ENCODE data around the gene EPHA8. TPM values are rescaled to one million over a fixed set of nuclear protein-coding genes. Genes with fewer than 3 reads are reported as not detected.

The EPHA8 gene
- polyA plus RNA-seq, 1 of the 3 experiments (the other 2 are of a cell fraction): 0.02 TPM

DNA sequence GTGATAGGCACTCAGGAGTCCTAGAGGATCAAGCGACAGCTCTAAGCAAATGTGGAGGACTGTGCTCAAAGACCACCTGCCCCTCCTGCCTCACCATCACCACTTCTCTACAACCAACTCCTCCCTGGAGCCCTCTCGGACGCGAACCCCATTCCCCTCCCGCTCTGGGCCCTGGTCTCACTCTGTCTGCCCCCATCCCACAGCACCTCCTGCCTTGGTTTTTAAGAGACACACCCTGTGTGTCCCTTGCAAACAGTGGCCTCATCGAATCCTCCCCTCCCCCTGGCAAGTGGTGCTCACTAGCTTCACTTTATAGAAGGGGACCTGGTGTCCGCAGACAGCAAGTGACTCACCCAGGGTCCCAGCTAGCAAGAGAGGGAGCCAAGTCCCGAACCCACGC is 28.8 kb downstream of the EPHA8 start:
- CTCF ChIA-PET: interaction anchor here (0.9 to 2.7 kb wide), 4 partner anchors 11 to 64 kb away, joined by 3 to 9 read pairs (median 3); no protein-coding TSS in a partner anchor
- no peaks in the 10 kb centered on the region for H4K20me1 ChIP-seq (ENCODE audit: insufficient read depth)
- H3K4me1 ChIP-seq (ENCODE audit: control insufficient read depth in 1 of 2, insufficient read depth in 2 of 2, low read depth in 1 of 2, low read length in 1 of 2): peaks cover 0 to 6% of the 10 kb centered on the region in 2 experiments; a peak in 1 of 4 replicates
- no peaks in the 10 kb centered on the region for H3F3A ChIP-seq (replicated peaks; ENCODE audit: insufficient read depth)
- DNase-seq: no peak
- WGBS (ENCODE audit: low lambda C conversion rate): 75% methylated on average over 9 of the region's 9 CpGs
- no peaks in the 10 kb centered on the region for H3K9me2 ChIP-seq
- TF ChIP-seq RFX5 (IDR thresholded peaks at IDR 0.05; ENCODE audit: low read length) (no peak), SIN3A (IDR thresholded peaks at IDR 0.05; ENCODE audit: borderline replicate concordance, low read depth, low read length) (no peak), NRF1 (IDR thresholded peaks at IDR 0.05; ENCODE audit: low read depth, low read length) (no peak), POLR2AphosphoS5 (IDR thresholded peaks at IDR 0.05; ENCODE audit: low read depth, low read length) (no peak), JUND (IDR thresholded peaks at IDR 0.05) (no peak), ZBTB33 (IDR thresholded peaks at IDR 0.05; ENCODE audit: borderline replicate concordance, low read depth) (no peak), RCOR1 (IDR thresholded peaks at IDR 0.05; ENCODE audit: low read length) (no peak), SMC3 (IDR thresholded peaks at IDR 0.05; ENCODE audit: low read depth, low read length) (no peak), TEAD4 (IDR thresholded peaks at IDR 0.05; ENCODE audit: borderline replicate concordance, insufficient read depth) (no peak), YY1 (IDR thresholded peaks at IDR 0.05; ENCODE audit: low read depth) (no peak), ELF1 (IDR thresholded peaks at IDR 0.05) (no peak), TAF1 (IDR thresholded peaks at IDR 0.05; ENCODE audit: borderline replicate concordance, low read depth, low read length) (no peak), EZH2phosphoT487 (IDR thresholded peaks at IDR 0.05; ENCODE audit: borderline replicate concordance, low read depth) (no peak), EP300 (IDR thresholded peaks at IDR 0.05; ENCODE audit: borderline replicate concordance in 1 of 2, low read depth in 1 of 2, low read length in 1 of 2) (no peak)
- TF ChIP-seq, protein P1, sequence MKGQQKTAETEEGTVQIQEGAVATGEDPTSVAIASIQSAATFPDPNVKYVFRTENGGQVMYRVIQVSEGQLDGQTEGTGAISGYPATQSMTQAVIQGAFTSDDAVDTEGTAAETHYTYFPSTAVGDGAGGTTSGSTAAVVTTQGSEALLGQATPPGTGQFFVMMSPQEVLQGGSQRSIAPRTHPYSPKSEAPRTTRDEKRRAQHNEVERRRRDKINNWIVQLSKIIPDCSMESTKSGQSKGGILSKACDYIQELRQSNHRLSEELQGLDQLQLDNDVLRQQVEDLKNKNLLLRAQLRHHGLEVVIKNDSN (IDR thresholded peaks at IDR 0.05; ENCODE audit: borderline replicate concordance, low read depth): no peak
- TF ChIP-seq, protein P2, sequence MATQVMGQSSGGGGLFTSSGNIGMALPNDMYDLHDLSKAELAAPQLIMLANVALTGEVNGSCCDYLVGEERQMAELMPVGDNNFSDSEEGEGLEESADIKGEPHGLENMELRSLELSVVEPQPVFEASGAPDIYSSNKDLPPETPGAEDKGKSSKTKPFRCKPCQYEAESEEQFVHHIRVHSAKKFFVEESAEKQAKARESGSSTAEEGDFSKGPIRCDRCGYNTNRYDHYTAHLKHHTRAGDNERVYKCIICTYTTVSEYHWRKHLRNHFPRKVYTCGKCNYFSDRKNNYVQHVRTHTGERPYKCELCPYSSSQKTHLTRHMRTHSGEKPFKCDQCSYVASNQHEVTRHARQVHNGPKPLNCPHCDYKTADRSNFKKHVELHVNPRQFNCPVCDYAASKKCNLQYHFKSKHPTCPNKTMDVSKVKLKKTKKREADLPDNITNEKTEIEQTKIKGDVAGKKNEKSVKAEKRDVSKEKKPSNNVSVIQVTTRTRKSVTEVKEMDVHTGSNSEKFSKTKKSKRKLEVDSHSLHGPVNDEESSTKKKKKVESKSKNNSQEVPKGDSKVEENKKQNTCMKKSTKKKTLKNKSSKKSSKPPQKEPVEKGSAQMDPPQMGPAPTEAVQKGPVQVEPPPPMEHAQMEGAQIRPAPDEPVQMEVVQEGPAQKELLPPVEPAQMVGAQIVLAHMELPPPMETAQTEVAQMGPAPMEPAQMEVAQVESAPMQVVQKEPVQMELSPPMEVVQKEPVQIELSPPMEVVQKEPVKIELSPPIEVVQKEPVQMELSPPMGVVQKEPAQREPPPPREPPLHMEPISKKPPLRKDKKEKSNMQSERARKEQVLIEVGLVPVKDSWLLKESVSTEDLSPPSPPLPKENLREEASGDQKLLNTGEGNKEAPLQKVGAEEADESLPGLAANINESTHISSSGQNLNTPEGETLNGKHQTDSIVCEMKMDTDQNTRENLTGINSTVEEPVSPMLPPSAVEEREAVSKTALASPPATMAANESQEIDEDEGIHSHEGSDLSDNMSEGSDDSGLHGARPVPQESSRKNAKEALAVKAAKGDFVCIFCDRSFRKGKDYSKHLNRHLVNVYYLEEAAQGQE (IDR thresholded peaks at IDR 0.05; ENCODE audit: low read depth, low read length): no peak
- TF ChIP-seq, protein P3, sequence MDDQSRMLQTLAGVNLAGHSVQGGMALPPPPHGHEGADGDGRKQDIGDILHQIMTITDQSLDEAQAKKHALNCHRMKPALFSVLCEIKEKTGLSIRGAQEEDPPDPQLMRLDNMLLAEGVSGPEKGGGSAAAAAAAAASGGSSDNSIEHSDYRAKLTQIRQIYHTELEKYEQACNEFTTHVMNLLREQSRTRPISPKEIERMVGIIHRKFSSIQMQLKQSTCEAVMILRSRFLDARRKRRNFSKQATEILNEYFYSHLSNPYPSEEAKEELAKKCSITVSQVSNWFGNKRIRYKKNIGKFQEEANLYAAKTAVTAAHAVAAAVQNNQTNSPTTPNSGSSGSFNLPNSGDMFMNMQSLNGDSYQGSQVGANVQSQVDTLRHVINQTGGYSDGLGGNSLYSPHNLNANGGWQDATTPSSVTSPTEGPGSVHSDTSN (IDR thresholded peaks at IDR 0.05): no peak
- TF ChIP-seq, protein P4, sequence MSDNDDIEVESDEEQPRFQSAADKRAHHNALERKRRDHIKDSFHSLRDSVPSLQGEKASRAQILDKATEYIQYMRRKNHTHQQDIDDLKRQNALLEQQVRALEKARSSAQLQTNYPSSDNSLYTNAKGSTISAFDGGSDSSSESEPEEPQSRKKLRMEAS (IDR thresholded peaks at IDR 0.05; ENCODE audit: low read depth): no peak
- TF ChIP-seq, protein P5, sequence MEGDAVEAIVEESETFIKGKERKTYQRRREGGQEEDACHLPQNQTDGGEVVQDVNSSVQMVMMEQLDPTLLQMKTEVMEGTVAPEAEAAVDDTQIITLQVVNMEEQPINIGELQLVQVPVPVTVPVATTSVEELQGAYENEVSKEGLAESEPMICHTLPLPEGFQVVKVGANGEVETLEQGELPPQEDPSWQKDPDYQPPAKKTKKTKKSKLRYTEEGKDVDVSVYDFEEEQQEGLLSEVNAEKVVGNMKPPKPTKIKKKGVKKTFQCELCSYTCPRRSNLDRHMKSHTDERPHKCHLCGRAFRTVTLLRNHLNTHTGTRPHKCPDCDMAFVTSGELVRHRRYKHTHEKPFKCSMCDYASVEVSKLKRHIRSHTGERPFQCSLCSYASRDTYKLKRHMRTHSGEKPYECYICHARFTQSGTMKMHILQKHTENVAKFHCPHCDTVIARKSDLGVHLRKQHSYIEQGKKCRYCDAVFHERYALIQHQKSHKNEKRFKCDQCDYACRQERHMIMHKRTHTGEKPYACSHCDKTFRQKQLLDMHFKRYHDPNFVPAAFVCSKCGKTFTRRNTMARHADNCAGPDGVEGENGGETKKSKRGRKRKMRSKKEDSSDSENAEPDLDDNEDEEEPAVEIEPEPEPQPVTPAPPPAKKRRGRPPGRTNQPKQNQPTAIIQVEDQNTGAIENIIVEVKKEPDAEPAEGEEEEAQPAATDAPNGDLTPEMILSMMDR (IDR thresholded peaks at IDR 0.05): no peak
- no peaks in the 10 kb centered on the region for H3K9me3 ChIP-seq
- no peak overlapping the region for H3K27ac ChIP-seq (ENCODE audit: low read depth in 2 of 2, low read length in 1 of 2)
- 0 out of 2 replicates have a peak, but pooled peaks cover 3% of the 10 kb centered on the region for H3K27me3 ChIP-seq (ENCODE audit: insufficient read depth)
- no peak overlapping the region for H2AFZ ChIP-seq (ENCODE audit: low read depth)
- POLR2A ChIA-PET: no interaction called here
- no peak overlapping the region for H3K9ac ChIP-seq
- H3K4me3 ChIP-seq (ENCODE audit: low read depth in 2 of 2, low read length in 1 of 2): no peak overlapping the region
- no peaks in the 10 kb centered on the region for H3K36me3 ChIP-seq (replicated peaks in 1 of 2; ENCODE audit: control insufficient read depth in 1 of 2, insufficient read depth in 2 of 2, low read length in 1 of 2)
- H3K79me2 ChIP-seq (ENCODE audit: insufficient read depth): no peaks in the 10 kb centered on the region
- no peak overlapping the region for H3K4me2 ChIP-seq

Data from SK-N-SH (cell line).